T47D (cell line): ENCODE measurements around the gene GNL3L.

Experiments
- DNase-seq, 2 experiments: peaks; one replicate each; pipeline versions ENCODE4 v3.0.0 to v3.0.0-alpha.2; 2011 to 2012; ENCODE audit warnings: low read depth in 1 of 2, low spot score in 1 of 2
- JUND ChIP-seq: IDR thresholded peaks from 2 replicates; pipeline ENCODE4 v1.6.1; 2012; ENCODE audit warnings: low read depth
- in situ Hi-C: cut with HindIII; loops from 2 replicates; pipeline ENCODE4 v1.10.0; 2016; ENCODE audit warnings: low sequenced_read_pairs, low pct_unique_long_range_greater_than_20kb

GNL3L gene

GRCh38 chrX:54597728-54598127, 67.7 kb downstream of the GNL3L start:
- TF ChIP-seq JUND, result no peak
- in situ Hi-C loops, result no loop called here
- DNase-seq, result no peak

- no peak for TF ChIP-seq JUND
- in situ Hi-C loops, result no loop called here
- no peak for DNase-seq
Observed at GRCh38 chrX:54602563-54602962, 72.5 kb downstream of the GNL3L start.
